ENCODE data around the gene RRAGC. TPM values are rescaled to one million over a fixed set of nuclear protein-coding genes. Genes with fewer than 3 reads are reported as not detected.

RRAGC gene
- 10.6 TPM for polyA plus RNA-seq

- Mint-ChIP-seq H3K27ac (peak within 1 kb of the TSS; percentile 98 to 100 (median 100)), H3K27me3 (no peaks in the 10 kb centered on the region), H3K4me3 (peak within 1 kb of the TSS; percentile 94 to 100 (median 98)), H3K4me1 (peaks cover 30 to 50% (median 46%) of the 10 kb centered on the region in 3 donors), H3K36me3 (peaks cover 3% of the 10 kb centered on the region), H3K9me3 (no peaks in the 10 kb centered on the region)
These were observed at the start of gene RRAGC for GRCh38 chr1:38859561-38860453. RRAGC (minus strand) TSS chr1:38859772; CDS start chr1:38859646, 126 bp downstream.

- H3K27ac Mint-ChIP-seq, result no peak overlapping the region
- H3K36me3 Mint-ChIP-seq, result no peaks in the 10 kb centered on the region
- H3K4me1 Mint-ChIP-seq, result peaks cover 0 to 1% (median 0%) of the 10 kb centered on the region in 3 donors
- no peaks in the 10 kb centered on the region for H3K27me3 Mint-ChIP-seq
- no peak overlapping the region for H3K4me3 Mint-ChIP-seq
- peaks cover 0 to 4% (median 0%) of the 10 kb centered on the region in 3 donors for H3K9me3 Mint-ChIP-seq
These were observed 49.2 kb upstream of the RRAGC start for GRCh38 chr1:38908821-38909220.

GRCh38 chr1:38905985-38906384 lies 46.4 kb upstream of the RRAGC start:
- peak overlapping the region in 1 of 4 donors; percentile 37 for H3K4me3 Mint-ChIP-seq

GRCh38 chr1:38899560-38899959 lies 40.0 kb upstream of the RRAGC start:
- H3K36me3 Mint-ChIP-seq, result no peaks in the 10 kb centered on the region
- H3K27ac Mint-ChIP-seq, result no peak overlapping the region
- no peaks in the 10 kb centered on the region for H3K9me3 Mint-ChIP-seq
- no peaks in the 10 kb centered on the region for H3K27me3 Mint-ChIP-seq
- H3K4me1 Mint-ChIP-seq, result no peaks in the 10 kb centered on the region
- no peak overlapping the region for H3K4me3 Mint-ChIP-seq

More at GRCh38 chr1:38905985-38906384, 46.4 kb upstream of the RRAGC start:
- no peak overlapping the region for H3K27ac Mint-ChIP-seq
- H3K36me3 Mint-ChIP-seq, result no peaks in the 10 kb centered on the region
- H3K4me1 Mint-ChIP-seq, result no peaks in the 10 kb centered on the region
- peaks cover 0 to 4% (median 0%) of the 10 kb centered on the region in 3 donors for H3K9me3 Mint-ChIP-seq
- no peaks in the 10 kb centered on the region for H3K27me3 Mint-ChIP-seq

- H3K36me3 Mint-ChIP-seq, result no peaks in the 10 kb centered on the region
- H3K27me3 Mint-ChIP-seq, result no peaks in the 10 kb centered on the region
- no peak overlapping the region for H3K4me3 Mint-ChIP-seq
- no peaks in the 10 kb centered on the region for H3K9me3 Mint-ChIP-seq
- H3K4me1 Mint-ChIP-seq, result no peaks in the 10 kb centered on the region
- H3K27ac Mint-ChIP-seq, result no peak overlapping the region
These were observed 39.2 kb upstream of the RRAGC start for GRCh38 chr1:38898653-38899230.

- H3K4me3 Mint-ChIP-seq, result no peak overlapping the region
- no peaks in the 10 kb centered on the region for H3K36me3 Mint-ChIP-seq
- H3K27ac Mint-ChIP-seq, result no peak overlapping the region
- H3K4me1 Mint-ChIP-seq, result no peaks in the 10 kb centered on the region
- no peaks in the 10 kb centered on the region for H3K27me3 Mint-ChIP-seq
- H3K9me3 Mint-ChIP-seq, result no peaks in the 10 kb centered on the region
These were observed 36.6 kb upstream of the RRAGC start for GRCh38 chr1:38896169-38896568.

- Mint-ChIP-seq H3K27me3 (no peaks in the 10 kb centered on the region), H3K4me3 (no peak overlapping the region), H3K36me3 (peaks cover 2% of the 10 kb centered on the region), H3K4me1 (no peaks in the 10 kb centered on the region), H3K27ac (no peak overlapping the region), H3K9me3 (no peaks in the 10 kb centered on the region)
These were observed 33.4 kb upstream of the RRAGC start for GRCh38 chr1:38892976-38893375.

- Mint-ChIP-seq H3K9me3 (no peaks in the 10 kb centered on the region), H3K4me3 (no peak overlapping the region), H3K27me3 (no peaks in the 10 kb centered on the region), H3K36me3 (peaks cover 3% of the 10 kb centered on the region), H3K27ac (no peak overlapping the region), H3K4me1 (no peaks in the 10 kb centered on the region)
These were observed 32.2 kb upstream of the RRAGC start for GRCh38 chr1:38891753-38892152.

GRCh38 chr1:38889589-38889988 lies 30.0 kb upstream of the RRAGC start:
- H3K36me3 Mint-ChIP-seq, result peaks cover 5% of the 10 kb centered on the region
- no peak overlapping the region for H3K27ac Mint-ChIP-seq
- no peaks in the 10 kb centered on the region for H3K4me1 Mint-ChIP-seq
- no peak overlapping the region for H3K4me3 Mint-ChIP-seq
- H3K27me3 Mint-ChIP-seq, result no peaks in the 10 kb centered on the region
- H3K9me3 Mint-ChIP-seq, result no peaks in the 10 kb centered on the region

- Mint-ChIP-seq H3K4me1 (no peaks in the 10 kb centered on the region), H3K36me3 (peaks cover 5% of the 10 kb centered on the region), H3K27me3 (no peaks in the 10 kb centered on the region), H3K27ac (no peak overlapping the region), H3K9me3 (no peaks in the 10 kb centered on the region), H3K4me3 (no peak overlapping the region)
These were observed 29.1 kb upstream of the RRAGC start for GRCh38 chr1:38888423-38889333.

GRCh38 chr1:38885092-38885491 lies 25.5 kb upstream of the RRAGC start:
- no peak overlapping the region for H3K4me3 Mint-ChIP-seq
- H3K27me3 Mint-ChIP-seq, result no peaks in the 10 kb centered on the region
- H3K9me3 Mint-ChIP-seq, result no peaks in the 10 kb centered on the region
- no peak overlapping the region for H3K27ac Mint-ChIP-seq
- H3K36me3 Mint-ChIP-seq, result peaks cover 5% of the 10 kb centered on the region
- no peaks in the 10 kb centered on the region for H3K4me1 Mint-ChIP-seq

- Mint-ChIP-seq H3K4me1 (no peaks in the 10 kb centered on the region), H3K27me3 (no peaks in the 10 kb centered on the region), H3K4me3 (no peak within 1 kb of the TSS), H3K36me3 (no peaks in the 10 kb centered on the region), H3K27ac (no peak within 1 kb of the TSS), H3K9me3 (no peaks in the 10 kb centered on the region)
These were observed 21.9 kb upstream of the RRAGC start, which contains the start of gene GJA9 for GRCh38 chr1:38881487-38881886. GJA9 (minus strand) TSS chr1:38881587; CDS start chr1:38876098, 5,489 bp downstream.

- peaks cover 7 to 18% (median 13%) of the 10 kb centered on the region in 3 donors for H3K4me1 Mint-ChIP-seq
- peak overlapping the region in 1 of 4 donors; percentile 44 for H3K4me3 Mint-ChIP-seq
- no peaks in the 10 kb centered on the region for H3K36me3 Mint-ChIP-seq
- no peaks in the 10 kb centered on the region for H3K9me3 Mint-ChIP-seq
- H3K27ac Mint-ChIP-seq, result peak overlapping the region in 1 of 3 donors; percentile 22
- no peaks in the 10 kb centered on the region for H3K27me3 Mint-ChIP-seq
These were observed 16.2 kb upstream of the RRAGC start for GRCh38 chr1:38875811-38876210.

- no peaks in the 10 kb centered on the region for H3K36me3 Mint-ChIP-seq
- H3K4me3 Mint-ChIP-seq, result peak within 1 kb of the TSS; percentile 91 to 99 (median 96)
- H3K9me3 Mint-ChIP-seq, result no peaks in the 10 kb centered on the region
- H3K27me3 Mint-ChIP-seq, result no peaks in the 10 kb centered on the region
- H3K27ac Mint-ChIP-seq, result peak within 1 kb of the TSS; percentile 84 to 99 (median 96)
- H3K4me1 Mint-ChIP-seq, result peaks cover 9 to 18% (median 13%) of the 10 kb centered on the region in 3 donors
These were observed 13.7 kb upstream of the RRAGC start, which contains the start of gene MYCBP for GRCh38 chr1:38873027-38873969. MYCBP (minus strand) TSS chr1:38873348; CDS start chr1:38873305, 43 bp downstream.

Measured in IgD-negative memory B cell (primary cell).